ENCODE results near the gene RNGTT.
"Not testable (repeated sequence)": the region's sequence is repeated elsewhere in the genome, so short reads cannot be mapped to it uniquely, and the experiment has no call there.

RNGTT gene

DNA sequence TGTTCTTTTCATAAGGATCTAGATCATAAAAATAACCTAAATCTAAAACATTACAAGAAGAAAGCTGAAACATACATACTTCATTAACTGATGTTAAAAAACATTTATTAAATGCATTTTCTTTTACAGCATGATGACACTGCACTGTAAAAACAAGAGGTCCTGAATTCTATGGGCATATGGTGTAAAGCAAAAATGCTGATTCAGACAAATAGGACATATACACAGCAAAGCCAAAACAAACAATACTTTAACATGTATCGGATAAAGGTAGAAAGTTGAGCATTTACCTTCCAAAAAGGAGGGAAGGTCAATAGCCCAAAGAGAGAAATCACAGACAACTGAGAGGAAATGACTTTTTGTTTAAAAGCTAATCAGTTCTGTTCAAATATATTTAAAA lies 221.5 kb downstream of the RNGTT start:
- DNase-seq (ENCODE audit: low read depth): no peak
- TF ChIP-seq, protein P1, sequence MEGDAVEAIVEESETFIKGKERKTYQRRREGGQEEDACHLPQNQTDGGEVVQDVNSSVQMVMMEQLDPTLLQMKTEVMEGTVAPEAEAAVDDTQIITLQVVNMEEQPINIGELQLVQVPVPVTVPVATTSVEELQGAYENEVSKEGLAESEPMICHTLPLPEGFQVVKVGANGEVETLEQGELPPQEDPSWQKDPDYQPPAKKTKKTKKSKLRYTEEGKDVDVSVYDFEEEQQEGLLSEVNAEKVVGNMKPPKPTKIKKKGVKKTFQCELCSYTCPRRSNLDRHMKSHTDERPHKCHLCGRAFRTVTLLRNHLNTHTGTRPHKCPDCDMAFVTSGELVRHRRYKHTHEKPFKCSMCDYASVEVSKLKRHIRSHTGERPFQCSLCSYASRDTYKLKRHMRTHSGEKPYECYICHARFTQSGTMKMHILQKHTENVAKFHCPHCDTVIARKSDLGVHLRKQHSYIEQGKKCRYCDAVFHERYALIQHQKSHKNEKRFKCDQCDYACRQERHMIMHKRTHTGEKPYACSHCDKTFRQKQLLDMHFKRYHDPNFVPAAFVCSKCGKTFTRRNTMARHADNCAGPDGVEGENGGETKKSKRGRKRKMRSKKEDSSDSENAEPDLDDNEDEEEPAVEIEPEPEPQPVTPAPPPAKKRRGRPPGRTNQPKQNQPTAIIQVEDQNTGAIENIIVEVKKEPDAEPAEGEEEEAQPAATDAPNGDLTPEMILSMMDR (conservative IDR thresholded peaks at IDR 0.05; ENCODE audit: low read length): no peak
- H3K4me3 ChIP-seq (ENCODE audit: low read length): no peak overlapping the region

GRCh38 chr6:88741071-88741470 lies 222.3 kb downstream of the RNGTT start:
- H3K4me3 ChIP-seq (ENCODE audit: low read length): no peak overlapping the region
- TF ChIP-seq, protein P1 (conservative IDR thresholded peaks at IDR 0.05; ENCODE audit: low read length): no peak
- no peak for DNase-seq (ENCODE audit: low read depth)

DNA sequence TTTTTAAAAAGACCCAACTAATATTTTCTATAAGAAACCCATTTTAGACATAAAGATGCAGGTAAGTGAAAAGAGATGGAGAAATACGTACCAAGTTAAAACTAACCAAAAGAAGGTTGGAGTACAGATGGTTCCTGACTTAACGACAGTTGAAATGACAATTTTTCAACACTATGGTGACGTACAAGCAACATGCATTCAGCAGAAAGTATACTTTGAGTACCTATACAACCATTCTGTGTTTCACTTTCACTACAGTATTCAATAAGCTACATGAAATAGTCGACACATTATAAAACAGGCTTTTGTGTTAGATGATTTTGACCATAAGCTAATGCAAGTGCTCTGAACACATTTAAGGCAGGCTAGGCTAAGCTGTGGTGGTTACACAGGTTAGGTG lies 228.9 kb downstream of the RNGTT start:
- DNase-seq (ENCODE audit: low read depth): no peak
- TF ChIP-seq, protein P1 (conservative IDR thresholded peaks at IDR 0.05; ENCODE audit: low read length): no peak
- no peak overlapping the region for H3K4me3 ChIP-seq (ENCODE audit: low read length)

DNA sequence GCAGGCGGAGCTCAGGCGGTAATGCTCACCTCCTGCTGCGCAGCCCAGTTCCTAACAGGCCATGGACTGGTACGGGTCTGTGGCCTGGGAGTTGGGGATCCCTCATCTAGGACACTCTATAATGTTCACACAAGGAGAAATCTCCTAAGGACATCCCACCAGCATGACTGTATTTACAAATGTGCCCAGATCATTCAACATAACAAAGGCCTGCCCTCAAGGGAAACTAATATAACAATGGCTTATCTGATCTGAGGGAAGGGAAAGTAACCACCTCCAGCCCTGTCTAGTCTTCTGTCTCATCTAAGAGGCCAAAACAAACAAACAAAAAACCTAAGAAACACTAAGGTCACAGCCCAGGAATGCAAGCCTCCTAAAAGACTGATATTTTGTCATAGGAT lies 232.8 kb downstream of the RNGTT start:
- peak; percentile 26 for DNase-seq (ENCODE audit: low read depth)
- TF ChIP-seq, protein P1 (conservative IDR thresholded peaks at IDR 0.05; ENCODE audit: low read length): no peak
- no peak overlapping the region for H3K4me3 ChIP-seq (ENCODE audit: low read length)

- DNase-seq (ENCODE audit: low read depth): no peak
- no peak overlapping the region for H3K4me3 ChIP-seq (ENCODE audit: low read length)
- TF ChIP-seq, protein P1 (conservative IDR thresholded peaks at IDR 0.05; ENCODE audit: low read length): no peak
These were observed 234.7 kb downstream of the RNGTT start for GRCh38 chr6:88728756-88729155.

GRCh38 chr6:88726409-88726808 lies 237.0 kb downstream of the RNGTT start:
- DNase-seq (ENCODE audit: low read depth); H3K4me3 ChIP-seq (ENCODE audit: low read length): not testable (repeated sequence)

GRCh38 chr6:88725111-88725975 lies 238.1 kb downstream of the RNGTT start:
- peak; percentile 75 for DNase-seq (ENCODE audit: low read depth)
- no peak overlapping the region for H3K4me3 ChIP-seq (ENCODE audit: low read length)
- TF ChIP-seq, protein P1 (conservative IDR thresholded peaks at IDR 0.05; ENCODE audit: low read length): no peak
